AG04450 (cell line): ENCODE results near the gene TLE3. TPM values are rescaled to one million over a fixed set of nuclear protein-coding genes. Genes with fewer than 3 reads are reported as not detected.

ENCODE experiments used
- CTCF ChIA-PET: fragments of 300-600, 350-600 bp; formaldehyde crosslinking; extraction: SDS; loops from one replicate; lab custom pipeline; 2022; ENCODE audit warnings: antibody characterized with exemption, inconsistent platforms; lab: Charles Lee
- POLR2A ChIA-PET: fragments of 350-600 bp; formaldehyde crosslinking; extraction: SDS; loops from one replicate; lab custom pipeline; 2021; ENCODE audit warnings: antibody characterized with exemption, inconsistent platforms; lab: Yijun Ruan, JAX
- DNase-seq: peaks from one replicate; pipeline ENCODE4 v3.0.0-alpha.2; 2011; ENCODE audit warnings: low read depth, low spot score
- H3K27ac ChIP-seq: one replicate; pipeline ENCODE4 v1.5.1; 2012; ENCODE audit warnings: low read depth, low read length, control low read depth
- H3K27me3 ChIP-seq: one replicate; pipeline ENCODE4 v1.6.0; 2012; ENCODE audit warnings: low read length; ENCODE audit not compliant: control insufficient read depth, insufficient read depth
- H3K4me3 ChIP-seq: 2 replicates; pipeline ENCODE4 v1.5.1; 2011; ENCODE audit warnings: mild to moderate bottlenecking, low read depth, low read length, control low read depth
- H3K9me3 ChIP-seq: 2 replicates; pipeline ENCODE4 v1.5.1; 2012; ENCODE audit warnings: low read length; ENCODE audit not compliant: control insufficient read depth, insufficient read depth
- polyA plus RNA-seq: library from polyadenylated mRNA; depleted of rRNA; stranded (reverse); fragments of >200 nt; gene quantifications from 2 replicates; pipeline ENCODE4 v1.2.3, GENCODE V29; 2011
- TF ChIP-seq, protein P1 (sequence below): IDR thresholded peaks from 2 replicates; pipeline ENCODE4 v1.5.1; 2011; ENCODE audit warnings: low read depth, low read length, control low read depth, inconsistent platforms

Gene TLE3
- polyA plus RNA-seq, 1 experiment, result 7.5 TPM

DNA sequence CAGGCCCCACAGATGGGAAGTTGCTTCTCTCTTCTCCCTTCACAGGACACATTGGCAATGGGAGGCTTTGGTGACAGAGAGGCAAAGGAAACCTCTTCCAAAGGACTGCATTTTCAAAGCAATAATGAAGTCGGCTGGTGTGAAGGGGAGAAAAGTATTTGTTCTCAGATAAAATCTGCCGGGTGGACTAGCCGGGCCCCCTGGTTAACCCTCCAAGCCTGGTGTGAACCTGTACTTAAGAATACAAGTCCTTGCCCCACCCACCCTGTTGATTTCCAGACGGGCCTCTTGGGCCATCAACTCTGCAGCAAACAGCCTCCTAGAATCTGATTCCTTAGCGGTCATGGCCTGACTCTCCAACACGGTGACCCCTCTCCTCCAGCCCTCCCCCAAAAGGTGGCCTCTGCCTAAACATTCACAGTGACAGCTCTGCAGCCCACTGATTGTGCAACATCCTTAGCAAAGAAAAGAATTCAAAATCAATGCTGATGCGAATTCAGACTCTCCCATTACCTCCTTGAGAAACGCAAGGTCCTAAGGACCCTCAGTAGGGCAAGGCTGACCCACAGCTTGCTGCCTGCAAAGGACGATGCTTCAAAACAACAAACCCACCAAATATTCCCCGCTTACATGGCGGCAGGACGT, 9.9 kb downstream of the TLE3 start:
- POLR2A ChIA-PET, result no interaction called here
- CTCF ChIA-PET, result no interaction called here

DNA sequence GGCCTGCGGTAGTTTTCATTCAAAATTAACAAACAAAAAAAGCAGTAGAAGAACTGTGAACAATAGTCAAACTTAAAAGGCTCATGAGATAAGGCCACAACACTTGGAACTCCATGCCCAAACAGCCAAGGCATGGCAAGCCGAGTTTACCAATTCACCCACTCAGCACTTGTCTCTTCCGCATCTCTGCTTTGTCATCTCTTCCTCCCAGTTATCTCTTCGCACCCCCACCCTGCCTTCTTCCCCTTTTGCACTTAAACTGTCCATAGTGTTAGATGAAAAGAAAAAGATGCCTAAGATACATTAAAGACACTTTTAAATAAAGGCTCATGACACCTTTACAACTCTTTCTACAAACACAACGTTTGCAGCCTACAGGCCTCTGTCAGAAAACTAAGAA, 11.1 kb downstream of the TLE3 start:
- CTCF ChIA-PET, result no interaction called here
- no peak for DNase-seq
- H3K4me3 ChIP-seq, result no peak overlapping the region
- POLR2A ChIA-PET, result no interaction called here
- no peaks in the 10 kb centered on the region for H3K9me3 ChIP-seq
- TF ChIP-seq, protein P1, sequence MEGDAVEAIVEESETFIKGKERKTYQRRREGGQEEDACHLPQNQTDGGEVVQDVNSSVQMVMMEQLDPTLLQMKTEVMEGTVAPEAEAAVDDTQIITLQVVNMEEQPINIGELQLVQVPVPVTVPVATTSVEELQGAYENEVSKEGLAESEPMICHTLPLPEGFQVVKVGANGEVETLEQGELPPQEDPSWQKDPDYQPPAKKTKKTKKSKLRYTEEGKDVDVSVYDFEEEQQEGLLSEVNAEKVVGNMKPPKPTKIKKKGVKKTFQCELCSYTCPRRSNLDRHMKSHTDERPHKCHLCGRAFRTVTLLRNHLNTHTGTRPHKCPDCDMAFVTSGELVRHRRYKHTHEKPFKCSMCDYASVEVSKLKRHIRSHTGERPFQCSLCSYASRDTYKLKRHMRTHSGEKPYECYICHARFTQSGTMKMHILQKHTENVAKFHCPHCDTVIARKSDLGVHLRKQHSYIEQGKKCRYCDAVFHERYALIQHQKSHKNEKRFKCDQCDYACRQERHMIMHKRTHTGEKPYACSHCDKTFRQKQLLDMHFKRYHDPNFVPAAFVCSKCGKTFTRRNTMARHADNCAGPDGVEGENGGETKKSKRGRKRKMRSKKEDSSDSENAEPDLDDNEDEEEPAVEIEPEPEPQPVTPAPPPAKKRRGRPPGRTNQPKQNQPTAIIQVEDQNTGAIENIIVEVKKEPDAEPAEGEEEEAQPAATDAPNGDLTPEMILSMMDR, result no peak
- H3K27ac ChIP-seq, result no peak overlapping the region
- no peaks in the 10 kb centered on the region for H3K27me3 ChIP-seq

More for the DNA sequence above, 9.9 kb downstream of the TLE3 start:
- Histone ChIP-seq H3K9me3 (no peaks in the 10 kb centered on the region), H3K27me3 (no peaks in the 10 kb centered on the region), H3K27ac (no peak overlapping the region), H3K4me3 (no peak overlapping the region)
- TF ChIP-seq, protein P1, result no peak
- no peak for DNase-seq

DNA sequence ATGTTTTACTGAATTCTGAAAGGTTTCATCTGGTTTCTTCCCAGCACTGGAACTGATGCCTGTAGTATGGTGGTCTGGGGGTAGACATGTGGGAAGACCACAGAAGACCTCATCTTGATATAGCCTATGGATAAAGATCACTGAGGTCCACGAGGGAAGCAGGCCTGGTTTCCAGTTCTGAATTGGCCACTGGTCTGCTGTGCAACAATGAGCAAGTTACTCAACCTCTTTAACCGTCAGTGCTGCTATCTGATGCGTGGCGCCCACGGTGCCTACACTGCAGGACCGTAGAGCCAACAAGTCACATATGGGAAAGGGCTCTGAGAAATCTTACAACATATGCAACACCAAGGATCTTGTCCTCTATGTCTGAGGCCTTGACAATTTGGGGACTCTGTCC, 13.3 kb downstream of the TLE3 start:
- no peak overlapping the region for H3K4me3 ChIP-seq
- CTCF ChIA-PET, result no interaction called here
- no peaks in the 10 kb centered on the region for H3K27me3 ChIP-seq
- no peak overlapping the region for H3K27ac ChIP-seq
- TF ChIP-seq, protein P1, result no peak
- no peak for DNase-seq
- POLR2A ChIA-PET, result no interaction called here
- H3K9me3 ChIP-seq, result no peaks in the 10 kb centered on the region

DNA sequence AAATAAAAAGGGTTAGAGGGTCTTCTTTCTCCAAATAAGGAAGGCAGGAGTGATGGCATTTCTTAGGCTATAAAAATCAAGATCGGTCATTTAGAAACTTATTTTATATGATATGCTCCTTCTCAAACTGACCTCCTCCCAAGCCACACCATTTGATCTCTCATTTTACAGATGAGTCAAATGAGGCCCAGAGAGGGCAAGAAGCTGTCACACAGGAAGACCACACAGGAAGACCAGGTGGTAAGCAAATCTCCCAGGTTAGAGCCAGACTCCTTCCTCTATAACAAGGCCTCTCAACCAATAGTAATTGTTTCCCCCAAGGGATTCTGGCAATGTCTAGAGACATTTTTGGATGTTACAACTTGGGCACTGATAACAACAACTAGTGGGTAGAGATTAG, 13.8 kb downstream of the TLE3 start:
- DNase-seq, result no peak
- no peaks in the 10 kb centered on the region for H3K27me3 ChIP-seq
- H3K27ac ChIP-seq, result no peak overlapping the region
- ChIA-PET CTCF (no interaction called here), POLR2A (no interaction called here)
- no peak overlapping the region for H3K4me3 ChIP-seq
- H3K9me3 ChIP-seq, result no peaks in the 10 kb centered on the region
- TF ChIP-seq, protein P1, result no peak

DNA sequence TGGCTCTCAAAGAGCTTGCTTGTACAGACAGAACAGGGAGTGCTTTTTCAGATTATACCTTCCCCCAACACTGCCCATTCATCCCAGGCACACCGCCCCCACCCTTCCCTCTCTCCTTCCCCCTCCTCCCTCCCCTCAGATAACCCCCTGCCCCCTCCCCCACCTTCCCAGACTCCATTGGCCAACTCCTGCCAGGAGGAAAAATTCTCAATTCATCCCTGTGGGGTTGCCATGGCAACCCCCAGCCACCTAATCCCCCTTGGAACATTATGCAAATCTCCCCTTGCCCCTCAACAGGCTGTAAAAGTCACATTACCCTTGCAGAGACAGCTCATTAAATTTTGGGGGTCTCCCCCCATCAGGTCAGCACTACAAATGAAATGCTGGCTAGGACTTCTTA, 14.3 kb downstream of the TLE3 start:
- ChIA-PET CTCF (no interaction called here), POLR2A (no interaction called here)
- no peaks in the 10 kb centered on the region for H3K9me3 ChIP-seq
- no peak overlapping the region for H3K27ac ChIP-seq
- no peak overlapping the region for H3K4me3 ChIP-seq
- TF ChIP-seq, protein P1, result no peak
- H3K27me3 ChIP-seq, result no peaks in the 10 kb centered on the region
- DNase-seq, result no peak
